Stimulated activated CD4-positive, alpha-beta T cell treated with anti-CD3 and anti-CD28 coated beads, TNF-alpha, amount 100 ng/mL, for 24 hours (primary cell): Measurements from ENCODE around the gene TEX28.
"Not testable (repeated sequence)": the region's sequence is repeated elsewhere in the genome, so short reads cannot be mapped to it uniquely, and the experiment has no call there.

Experiments used
- DNase-seq, 3 experiments: peaks; one replicate each; pipeline ENCODE4 v3.0.0-alpha.2; 2020; ENCODE audit warnings: low read depth in 3 of 3

Gene TEX28

DNA sequence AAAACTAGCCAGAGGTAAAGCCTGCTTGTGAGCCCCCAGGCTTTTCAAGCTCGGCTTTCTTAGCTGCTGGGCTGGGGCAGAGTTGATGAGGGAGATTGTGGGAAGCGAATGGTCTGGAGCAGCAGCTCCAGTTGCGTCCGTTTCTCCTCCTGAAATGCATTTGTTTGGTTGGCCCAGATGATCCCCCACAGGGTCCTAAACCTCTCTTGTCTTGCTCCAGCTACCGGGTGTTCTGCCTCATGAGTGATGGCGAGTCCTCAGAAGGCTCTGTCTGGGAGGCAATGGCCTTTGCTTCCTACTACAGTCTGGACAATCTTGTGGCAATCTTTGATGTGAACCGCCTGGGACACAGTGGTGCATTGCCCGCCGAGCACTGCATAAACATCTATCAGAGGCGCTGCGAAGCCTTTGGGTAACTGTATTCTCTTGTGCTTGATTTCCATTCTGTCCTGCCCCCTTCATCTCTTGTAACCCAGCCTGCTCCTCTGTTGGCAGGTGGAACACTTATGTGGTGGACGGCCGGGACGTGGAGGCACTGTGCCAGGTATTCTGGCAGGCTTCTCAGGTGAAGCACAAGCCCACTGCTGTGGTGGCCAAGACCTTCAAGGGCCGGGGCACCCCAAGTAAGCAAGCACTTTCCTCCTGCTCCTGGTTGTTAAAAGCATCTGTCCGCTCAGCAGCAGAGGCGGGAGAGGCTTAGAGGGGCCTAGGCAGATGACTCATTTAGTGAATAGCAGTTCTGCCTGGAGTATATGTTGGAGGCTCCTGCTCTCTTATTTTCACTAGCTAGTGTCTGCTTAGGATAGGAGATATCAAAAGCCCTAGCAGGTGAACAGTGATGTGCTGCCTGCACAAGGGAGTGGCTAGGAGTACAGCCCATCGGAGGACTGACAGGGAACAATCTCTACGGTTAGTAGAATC is 16.0 kb upstream of the TEX28 start:
- no peak for DNase-seq

DNA sequence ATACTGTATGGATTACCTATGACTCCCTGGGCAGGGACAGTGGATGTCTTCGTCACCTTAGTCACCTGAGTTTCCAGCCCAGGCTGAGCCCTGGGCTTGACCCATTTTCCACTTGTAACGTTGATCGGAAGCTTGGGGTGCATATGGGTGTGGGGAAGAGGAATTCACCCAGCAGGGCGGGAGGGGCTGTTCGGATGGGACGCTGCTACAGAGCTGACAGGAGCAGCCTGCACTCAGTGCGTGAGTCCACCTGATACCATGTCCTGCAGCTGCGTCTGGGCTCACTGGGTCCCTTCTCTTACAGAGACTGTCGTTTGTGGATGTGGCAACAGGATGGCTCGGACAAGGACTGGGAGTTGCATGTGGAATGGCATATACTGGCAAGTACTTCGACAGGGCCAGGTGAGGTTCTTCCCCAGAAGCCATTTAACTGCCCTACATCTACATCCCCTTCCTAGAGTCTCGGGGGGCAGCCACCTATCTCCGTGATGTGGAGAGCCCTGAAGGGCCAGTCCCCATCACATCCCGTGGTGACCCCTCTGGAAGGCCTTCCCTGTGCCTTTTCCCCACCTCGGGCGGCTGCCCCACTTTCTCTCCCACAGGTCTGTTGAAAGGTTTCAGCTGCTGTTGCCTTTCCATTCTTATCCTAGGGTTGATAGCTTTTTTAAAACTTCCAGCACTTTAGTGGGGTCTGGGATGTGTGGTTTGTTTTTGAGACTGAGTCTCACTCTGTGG is 14.3 kb upstream of the TEX28 start:
- DNase-seq: no peak

DNA sequence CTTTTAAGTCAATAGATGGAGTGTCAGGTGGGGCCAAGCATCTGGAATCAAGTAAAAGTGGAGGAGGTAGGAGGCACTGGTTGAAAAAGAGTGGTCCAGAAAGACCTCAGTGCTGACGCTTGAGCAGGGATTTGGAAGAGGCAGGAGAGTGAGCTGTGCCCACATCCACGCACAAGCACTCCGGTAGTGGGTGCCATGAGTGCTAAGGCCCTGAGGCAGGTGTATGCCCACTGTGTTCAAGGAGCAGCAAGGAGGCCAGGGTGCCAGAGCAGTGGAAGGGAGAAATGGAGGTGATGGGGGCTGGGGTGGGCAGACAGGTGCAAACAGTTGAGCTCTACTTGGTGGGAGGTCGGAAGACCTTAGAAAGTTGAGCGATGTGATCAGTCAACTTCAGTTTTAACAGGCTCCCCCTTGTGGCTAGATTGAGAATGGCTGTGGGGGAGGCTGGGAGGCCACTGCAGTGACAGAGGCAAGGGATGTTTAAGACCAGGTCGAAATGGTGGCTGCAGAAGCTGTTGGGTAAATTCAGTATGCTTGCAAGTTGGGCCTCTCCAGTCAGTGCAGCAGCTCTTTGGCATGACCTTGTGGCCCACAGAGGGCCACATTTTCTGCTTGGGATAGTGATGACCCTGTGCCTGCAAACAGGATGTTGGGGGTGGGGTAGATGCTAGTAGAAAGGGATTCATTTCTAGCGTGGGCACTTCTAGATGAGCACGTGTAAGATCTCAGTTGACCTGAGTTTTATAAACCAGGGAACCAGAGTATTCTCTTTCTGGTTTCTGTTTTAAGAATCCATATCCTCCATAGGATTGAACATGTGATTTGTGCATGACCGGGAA is 13.4 kb upstream of the TEX28 start:
- DNase-seq: peak; percentile 54 to 75 (median 69)

DNA sequence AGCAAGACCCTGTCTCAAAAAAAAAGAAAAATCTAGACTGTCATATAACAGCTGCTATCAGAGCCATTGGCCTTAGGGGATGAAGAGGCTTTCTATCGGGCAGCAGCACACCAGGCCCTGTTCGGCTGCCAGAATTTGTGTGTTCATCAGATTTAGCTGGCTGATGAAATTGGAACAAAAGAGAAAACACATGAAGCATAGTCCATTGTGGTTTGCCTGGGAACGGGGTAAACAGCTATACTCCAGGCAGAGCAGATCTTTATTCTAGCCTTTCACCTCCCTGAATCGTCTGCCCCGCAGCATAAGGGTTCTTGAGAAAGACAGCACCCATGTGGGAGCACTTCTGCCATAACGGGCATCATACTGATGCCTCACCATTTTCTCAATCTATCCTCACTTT is 12.3 kb upstream of the TEX28 start:
- DNase-seq: no peak

- no peak for DNase-seq
Measured at GRCh38 chrX:154305541-154306205, 10.7 kb upstream of the TEX28 start.

GRCh38 chrX:154304846-154305245 is 9.9 kb upstream of the TEX28 start:
- no peak for DNase-seq

DNA sequence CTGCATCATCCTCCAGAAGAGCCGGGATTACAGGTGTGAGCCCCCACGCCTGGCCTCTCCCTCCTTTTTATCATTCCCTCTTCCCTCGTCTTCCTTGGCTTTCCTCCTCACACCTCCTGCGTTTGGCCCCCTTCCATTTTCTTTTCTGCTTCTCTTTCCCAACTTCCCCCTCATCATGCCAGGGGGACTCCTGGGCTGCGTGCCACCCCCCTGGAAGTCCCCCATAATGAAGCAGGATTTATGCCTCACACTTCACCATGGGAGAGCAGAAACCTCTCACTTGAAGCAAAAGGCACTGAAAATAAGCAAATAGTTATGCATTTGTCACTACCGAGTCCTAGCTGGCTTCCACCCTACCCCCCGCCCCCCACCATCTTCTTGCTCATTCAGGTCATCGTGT is 8.6 kb upstream of the TEX28 start:
- DNase-seq: no peak

GRCh38 chrX:154302998-154303397 is 8.1 kb upstream of the TEX28 start:
- DNase-seq: not testable (repeated sequence)

DNA sequence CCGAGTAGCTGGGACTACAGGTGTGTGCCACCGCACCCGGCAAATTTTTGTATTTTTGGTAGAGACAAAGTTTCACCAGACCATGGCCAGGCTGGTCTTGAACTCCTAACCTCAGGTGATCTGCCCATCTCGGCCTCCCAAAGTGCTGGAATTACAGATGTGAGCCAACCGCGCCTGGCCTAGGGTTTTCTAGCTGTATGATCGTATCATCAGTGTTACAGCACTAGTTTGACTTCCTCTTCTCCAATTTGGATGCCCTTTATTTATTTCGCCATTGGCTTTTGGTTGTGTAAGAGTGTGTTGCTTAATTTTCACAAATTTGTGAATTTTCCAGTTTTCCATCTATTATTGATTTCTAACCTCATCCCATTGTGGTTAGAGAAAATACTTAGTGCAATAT is 5.9 kb upstream of the TEX28 start:
- no peak for DNase-seq

GRCh38 chrX:154298312-154298711 is 3.4 kb upstream of the TEX28 start:
- no peak for DNase-seq

DNA sequence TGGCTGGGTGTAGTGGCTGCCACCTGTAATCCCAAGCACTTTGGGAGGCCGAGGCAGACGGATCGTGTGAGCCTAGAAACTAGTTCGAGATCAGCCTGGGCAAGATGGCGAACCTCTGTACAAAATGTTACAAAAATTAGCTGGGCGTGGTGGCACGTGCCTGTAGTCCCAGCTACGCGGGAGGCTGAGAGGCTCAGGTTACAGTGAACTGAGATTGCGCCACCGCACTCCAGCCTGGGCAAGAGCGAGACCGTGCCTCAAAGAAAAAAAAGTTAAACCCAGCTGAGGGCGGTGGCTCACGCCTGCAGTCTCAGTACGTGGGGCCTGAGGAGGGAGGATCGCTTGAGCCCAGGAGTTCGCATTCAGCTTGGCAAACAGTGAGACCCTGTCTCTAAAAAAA is 1.8 kb upstream of the TEX28 start:
- no peak for DNase-seq

DNA sequence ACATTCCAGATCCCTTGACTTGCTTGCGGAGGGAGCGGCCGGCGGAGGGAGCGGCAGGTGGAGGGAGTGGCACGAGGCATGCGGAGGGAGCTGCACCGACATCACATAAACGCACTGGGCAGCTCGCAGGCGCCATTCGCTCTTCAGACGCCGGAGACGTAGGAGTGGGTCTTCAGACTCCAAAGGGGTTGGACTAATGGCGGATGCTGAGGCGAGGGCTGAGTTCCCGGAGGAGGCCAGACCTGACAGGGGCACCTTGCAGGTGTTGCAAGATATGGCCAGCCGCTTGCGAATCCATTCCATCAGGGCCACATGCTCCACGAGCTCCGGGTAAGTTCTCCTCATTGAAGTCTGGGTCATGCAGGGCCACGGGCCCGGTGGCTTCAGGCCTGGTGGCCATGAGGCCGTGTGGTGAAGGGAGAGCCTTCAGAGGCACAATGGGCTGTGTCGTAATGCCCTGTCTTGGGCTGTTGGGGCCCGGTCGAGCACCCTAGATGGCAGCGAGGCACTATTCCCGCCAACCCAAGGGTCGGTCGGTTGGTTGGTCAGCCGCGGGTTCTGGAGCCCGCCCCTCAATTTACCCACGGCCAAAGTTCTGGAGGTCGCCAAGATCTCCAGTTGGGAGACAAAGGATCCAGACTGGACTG is 863 bp upstream of the TEX28 start, which contains the start of gene TKTL1:
TKTL1 (plus strand) TSS at position 132 of the 647 bp plus-strand sequence; CDS start at position 197, 65 bp downstream.
- no peak for DNase-seq

GRCh38 chrX:154286406-154286805 is 8.5 kb downstream of the TEX28 start:
- DNase-seq: not testable (repeated sequence)

GRCh38 chrX:154284489-154285338 is 10.2 kb downstream of the TEX28 start:
- not testable (repeated sequence) for DNase-seq

- not testable (repeated sequence) for DNase-seq
Measured at GRCh38 chrX:154269245-154269644, 25.7 kb downstream of the TEX28 start.

- not testable (repeated sequence) for DNase-seq
Measured at GRCh38 chrX:154263072-154263471, 31.9 kb downstream of the TEX28 start.

- DNase-seq: not testable (repeated sequence)
Measured at GRCh38 chrX:154258711-154259110, 36.2 kb downstream of the TEX28 start.

DNA sequence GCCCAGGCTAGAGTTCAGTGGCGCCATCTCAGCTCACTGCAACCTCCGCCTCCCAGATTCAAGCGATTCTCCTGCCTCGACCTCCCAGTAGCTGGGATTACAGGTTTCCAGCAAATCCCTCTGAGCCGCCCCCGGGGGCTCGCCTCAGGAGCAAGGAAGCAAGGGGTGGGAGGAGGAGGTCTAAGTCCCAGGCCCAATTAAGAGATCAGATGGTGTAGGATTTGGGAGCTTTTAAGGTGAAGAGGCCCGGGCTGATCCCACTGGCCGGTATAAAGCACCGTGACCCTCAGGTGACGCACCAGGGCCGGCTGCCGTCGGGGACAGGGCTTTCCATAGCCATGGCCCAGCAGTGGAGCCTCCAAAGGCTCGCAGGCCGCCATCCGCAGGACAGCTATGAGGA is 37.6 kb downstream of the TEX28 start, which contains the start of gene OPN1MW3:
OPN1MW3 (plus strand) TSS at position 301 of the 400 bp plus-strand sequence; CDS start at position 339, 38 bp downstream.
- not testable (repeated sequence) for DNase-seq

DNA sequence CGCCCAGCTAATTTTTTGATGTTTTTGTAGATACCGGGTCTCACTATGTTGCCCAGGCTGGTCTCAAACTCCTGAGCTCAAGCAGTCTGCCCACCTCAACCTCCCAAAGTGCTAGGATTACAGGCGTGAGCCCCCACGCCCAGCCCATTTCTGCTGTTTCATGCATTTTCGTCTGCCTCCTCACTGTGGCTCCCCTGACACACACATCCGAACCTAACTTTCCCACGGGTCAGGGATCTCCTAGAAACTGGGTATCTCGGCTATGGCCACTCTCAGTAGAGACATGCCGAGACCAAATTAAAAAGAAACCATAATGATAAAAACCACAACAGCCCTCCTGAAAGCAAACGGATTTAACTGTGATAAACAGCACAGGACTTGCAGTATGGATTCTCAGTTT is 46.8 kb downstream of the TEX28 start:
- DNase-seq: not testable (repeated sequence)
